Esophagus muscularis mucosa (tissue), 4 donors: Measurements from ENCODE around the gene ZMIZ1.

Experiments used
- EP300 ChIP-seq: sonication (generic); formaldehyde crosslinking; IDR thresholded peaks from one replicate; pipeline ENCODE4 v1.6.1; 2017; ENCODE audit warnings: antibody characterized with exemption
- POLR2A ChIP-seq: fragments of 450-650 bp; IDR thresholded peaks from one replicate; pipeline ENCODE4 v1.6.1; 2017; ENCODE audit warnings: antibody characterized with exemption, moderate library complexity, mild to moderate bottlenecking, low read depth
- TF ChIP-seq, protein P1 (sequence below), 3 experiments: fragments of 200-600 bp in 2 of 3; fragments of 450-650 bp in 1 of 3; sonication (generic) in 2 of 3; IDR thresholded peaks; one replicate each; pipeline ENCODE4 v1.5.1; 2017 to 2019; ENCODE audit warnings: antibody characterized with exemption in 3 of 3, mild to moderate bottlenecking in 2 of 3, moderate library complexity in 1 of 3

- TF ChIP-seq EP300: no peak
- TF ChIP-seq, protein P1, sequence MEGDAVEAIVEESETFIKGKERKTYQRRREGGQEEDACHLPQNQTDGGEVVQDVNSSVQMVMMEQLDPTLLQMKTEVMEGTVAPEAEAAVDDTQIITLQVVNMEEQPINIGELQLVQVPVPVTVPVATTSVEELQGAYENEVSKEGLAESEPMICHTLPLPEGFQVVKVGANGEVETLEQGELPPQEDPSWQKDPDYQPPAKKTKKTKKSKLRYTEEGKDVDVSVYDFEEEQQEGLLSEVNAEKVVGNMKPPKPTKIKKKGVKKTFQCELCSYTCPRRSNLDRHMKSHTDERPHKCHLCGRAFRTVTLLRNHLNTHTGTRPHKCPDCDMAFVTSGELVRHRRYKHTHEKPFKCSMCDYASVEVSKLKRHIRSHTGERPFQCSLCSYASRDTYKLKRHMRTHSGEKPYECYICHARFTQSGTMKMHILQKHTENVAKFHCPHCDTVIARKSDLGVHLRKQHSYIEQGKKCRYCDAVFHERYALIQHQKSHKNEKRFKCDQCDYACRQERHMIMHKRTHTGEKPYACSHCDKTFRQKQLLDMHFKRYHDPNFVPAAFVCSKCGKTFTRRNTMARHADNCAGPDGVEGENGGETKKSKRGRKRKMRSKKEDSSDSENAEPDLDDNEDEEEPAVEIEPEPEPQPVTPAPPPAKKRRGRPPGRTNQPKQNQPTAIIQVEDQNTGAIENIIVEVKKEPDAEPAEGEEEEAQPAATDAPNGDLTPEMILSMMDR (IDR thresholded peaks at IDR 0.05): no peak
- TF ChIP-seq POLR2A: no peak
Measured at GRCh38 chr10:79020015-79020491, 48.7 kb upstream of the ZMIZ1 start.
